GM19395 (cell line): ENCODE results near the gene TMEM198.

ENCODE experiments used
- ATAC-seq: cut with Tn5 transposase; IDR thresholded peaks from one replicate; pipeline ENCODE4 v1.9.1; 2021; ENCODE audit warnings: mild to moderate bottlenecking, moderate library complexity; ENCODE audit not compliant: unreplicated experiment

Gene TMEM198

GRCh38 chr2:219543596-219544358 lies at the start of gene TMEM198, which contains the start of gene CHPF:
TSS of gene TMEM198 (plus strand) at chr2:219544028. CDS start at chr2:219544728, 700 bp downstream.
TSS of gene CHPF (minus strand) at chr2:219543809. CDS start at chr2:219543538, 271 bp downstream.
- ATAC-seq, result peak; percentile 77

DNA sequence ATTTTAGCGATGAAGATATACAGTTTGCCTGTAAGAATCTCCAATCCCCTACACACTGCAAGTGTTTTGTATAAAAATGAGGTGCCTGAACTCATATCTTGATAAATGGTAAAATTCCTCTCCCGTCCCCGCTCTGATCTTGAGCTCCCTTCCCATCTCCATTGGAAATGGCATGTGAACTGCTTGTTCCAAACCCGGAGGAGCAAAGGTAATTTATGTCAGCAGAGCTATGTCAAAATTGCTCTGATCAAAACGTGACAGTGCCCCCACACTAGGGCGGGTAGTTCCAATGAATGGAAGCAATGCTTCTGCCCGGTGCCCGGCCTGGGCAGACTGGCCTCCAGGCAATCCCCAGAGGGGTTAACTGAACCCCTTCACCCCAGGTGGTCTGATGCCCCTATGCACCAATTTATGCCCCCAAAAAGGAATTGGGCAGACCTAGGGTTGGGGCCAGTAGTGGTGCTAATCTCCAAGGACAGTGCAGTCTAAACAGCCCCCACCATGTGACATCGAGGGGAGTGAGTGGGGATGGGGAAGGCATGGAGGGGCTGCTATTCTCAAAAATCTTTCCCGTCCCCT lies 48.8 kb upstream of the TMEM198 start:
- no peak for ATAC-seq

DNA sequence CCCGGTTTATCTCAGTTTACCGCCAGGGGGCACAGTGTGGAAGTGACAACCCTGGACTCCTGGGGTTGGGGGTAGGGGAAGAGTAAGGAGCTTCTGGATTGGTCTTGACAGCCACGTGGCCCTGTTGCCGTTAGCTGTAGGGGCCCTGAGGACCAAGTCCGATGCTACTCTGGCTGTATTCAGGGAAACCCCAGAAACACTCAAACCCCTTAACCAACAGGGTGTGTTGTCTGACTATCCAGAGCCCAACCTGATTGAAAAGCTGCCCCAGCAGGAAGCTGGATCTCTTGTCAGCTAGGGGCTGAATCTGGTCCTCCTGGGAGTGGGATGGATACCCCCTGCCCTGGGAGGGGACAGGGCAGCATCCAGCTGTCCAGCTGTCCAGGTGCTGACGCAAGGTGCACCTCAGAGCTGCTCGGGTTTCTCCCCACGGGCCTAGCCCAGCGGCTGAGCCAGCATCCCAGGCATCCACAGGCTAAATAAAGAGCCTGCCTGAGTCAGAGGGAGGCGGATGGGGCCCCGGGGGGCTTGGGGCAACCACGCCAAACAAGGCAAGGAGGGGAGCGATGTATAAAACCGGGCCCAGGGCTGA lies 48.2 kb upstream of the TMEM198 start:
- ATAC-seq, result no peak

GRCh38 chr2:219496247-219496824 lies 47.5 kb upstream of the TMEM198 start:
- ATAC-seq, result no peak

GRCh38 chr2:219496825-219497494 lies 46.9 kb upstream of the TMEM198 start:
- ATAC-seq, result no peak

GRCh38 chr2:219497495-219498279 lies 46.1 kb upstream of the TMEM198 start:
- ATAC-seq, result peak; percentile 19

DNA sequence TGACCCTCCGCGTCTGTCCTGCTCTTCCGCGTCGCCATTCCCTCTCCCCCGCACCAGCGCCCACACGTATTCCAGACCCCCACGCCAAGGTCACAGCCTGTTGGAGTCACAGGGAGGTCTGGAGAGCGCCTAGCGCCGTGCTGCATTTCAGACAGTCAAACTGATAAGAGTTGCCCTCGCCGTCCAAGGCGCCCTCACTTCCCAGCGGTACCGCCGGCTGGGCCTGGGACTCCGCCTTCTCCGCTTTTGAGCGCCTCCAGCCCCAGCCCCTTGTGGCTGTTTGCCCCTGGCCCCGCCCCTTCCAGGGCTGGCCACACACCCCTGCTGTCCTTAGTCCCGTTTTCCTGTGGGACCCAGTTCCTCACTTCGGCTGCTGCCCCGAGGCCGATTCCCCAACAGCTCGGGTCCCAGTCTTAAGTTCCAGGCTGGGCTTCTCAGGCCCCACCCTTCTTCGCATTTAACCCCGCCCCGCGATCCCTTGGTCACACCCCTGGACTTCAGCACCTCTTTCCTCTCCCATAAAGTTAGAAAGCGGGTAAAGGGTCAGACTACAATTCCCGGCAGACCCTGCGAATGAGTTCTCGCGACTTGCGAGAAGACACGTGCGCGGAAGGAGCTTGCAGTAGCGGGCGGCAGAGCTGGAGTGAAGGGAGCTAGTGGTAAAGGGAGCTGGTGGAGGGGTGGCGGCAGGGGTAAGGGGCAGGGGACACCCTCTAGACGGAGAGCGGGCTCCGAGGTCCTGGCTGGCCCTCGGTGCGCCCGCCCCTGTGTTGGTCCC lies 45.4 kb upstream of the TMEM198 start, which contains the start of gene GMPPA:
GMPPA (plus strand) TSS at position 612 of the 778 bp plus-strand sequence. CDS start 1,085 bp downstream, outside the sequence.
- ATAC-seq, result peak; percentile 95

- ATAC-seq, result peak; percentile 13
Observed at GRCh38 chr2:219499058-219499307, 44.8 kb upstream of the TMEM198 start.

DNA sequence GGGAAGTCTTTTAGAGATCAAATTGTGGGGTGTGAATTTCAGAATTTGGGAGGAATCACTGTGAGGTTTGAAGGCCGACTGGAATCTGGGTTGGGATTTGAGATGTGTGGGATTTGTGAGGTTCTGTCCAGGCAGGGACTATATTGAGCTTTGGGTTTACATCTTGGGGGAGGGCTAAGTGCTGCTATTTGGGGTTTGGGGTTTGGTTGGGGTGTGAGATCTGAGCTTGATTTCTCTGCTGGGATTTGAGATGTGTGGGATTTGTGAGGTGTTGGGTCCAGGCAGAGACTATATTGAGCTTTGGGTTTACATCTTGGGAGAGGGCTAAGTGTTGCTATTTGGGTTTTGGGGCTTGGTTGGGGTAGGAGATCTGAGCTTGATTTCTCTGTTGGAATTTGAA lies 44.3 kb upstream of the TMEM198 start:
- ATAC-seq, result no peak

GRCh38 chr2:219500135-219500534 lies 43.7 kb upstream of the TMEM198 start:
- ATAC-seq, result no peak

DNA sequence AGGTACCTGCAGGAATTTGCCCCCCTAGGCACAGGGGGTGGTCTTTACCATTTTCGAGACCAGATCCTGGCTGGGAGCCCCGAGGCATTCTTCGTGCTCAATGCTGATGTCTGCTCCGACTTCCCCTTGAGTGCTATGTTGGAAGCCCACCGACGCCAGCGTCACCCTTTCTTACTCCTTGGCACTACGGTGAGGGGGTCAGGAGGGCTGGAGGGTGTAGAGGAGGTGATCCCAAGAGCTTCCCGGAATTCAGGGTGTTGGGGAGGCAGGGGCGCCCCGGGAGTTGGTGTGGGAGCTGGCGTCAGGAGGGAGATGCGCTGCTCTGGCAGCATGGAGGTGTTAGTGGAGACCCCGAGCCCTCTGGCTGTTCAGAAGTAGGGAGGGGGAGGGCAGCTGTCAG lies 42.0 kb upstream of the TMEM198 start:
- ATAC-seq, result no peak

DNA sequence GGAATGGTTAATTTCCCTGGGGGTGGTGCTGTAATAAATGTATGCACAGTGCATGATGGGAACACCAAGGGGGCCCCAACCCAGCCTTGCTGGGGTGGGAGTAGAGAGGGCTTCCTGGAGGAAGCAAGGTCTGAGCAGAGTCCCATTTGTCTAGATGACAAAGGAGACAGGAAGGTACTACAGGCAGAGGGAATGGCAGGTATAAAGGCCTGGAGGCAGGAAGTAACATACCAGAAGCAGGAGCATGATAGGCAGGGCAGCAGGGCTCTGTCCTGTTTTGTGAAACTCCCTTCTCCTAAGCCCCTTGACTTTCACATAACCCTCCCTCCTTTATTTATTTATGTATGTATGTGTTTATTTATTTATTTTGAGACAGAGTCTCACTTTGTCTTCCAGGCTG lies 41.2 kb upstream of the TMEM198 start:
- ATAC-seq, result no peak

GRCh38 chr2:219505585-219505984 lies 38.2 kb upstream of the TMEM198 start:
- ATAC-seq, result no peak

GRCh38 chr2:219506153-219506801 lies 37.6 kb upstream of the TMEM198 start:
- no peak for ATAC-seq

GRCh38 chr2:219506802-219507526 lies 36.9 kb upstream of the TMEM198 start:
- no peak for ATAC-seq

- no peak for ATAC-seq
Observed at GRCh38 chr2:219507581-219508443, 36.0 kb upstream of the TMEM198 start.

DNA sequence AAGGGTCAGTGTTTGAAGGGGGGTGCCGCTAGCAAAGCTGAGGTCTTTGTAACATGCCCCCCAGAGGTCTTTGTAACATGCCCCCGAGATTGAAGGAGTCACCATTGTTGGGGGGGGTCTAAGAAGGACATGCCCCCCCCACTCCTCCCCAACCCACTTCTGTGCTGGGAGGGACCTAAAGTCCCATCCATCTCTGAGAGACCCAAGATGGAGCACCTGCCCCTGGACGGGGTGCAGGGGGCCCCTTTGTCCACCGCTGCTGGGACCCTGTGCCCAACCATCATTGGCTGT lies 35.4 kb upstream of the TMEM198 start:
- ATAC-seq, result no peak
